ENCODE results near the gene RBFOX2. TPM values are rescaled to one million over a fixed set of nuclear protein-coding genes. Genes with fewer than 3 reads are reported as not detected.
A peak's percentile ranks its signal among the peaks of the same experiment; 100 is the strongest.

RBFOX2 gene
- total RNA-seq, 1 donor from 2014 or later = 200 TPM

DNA sequence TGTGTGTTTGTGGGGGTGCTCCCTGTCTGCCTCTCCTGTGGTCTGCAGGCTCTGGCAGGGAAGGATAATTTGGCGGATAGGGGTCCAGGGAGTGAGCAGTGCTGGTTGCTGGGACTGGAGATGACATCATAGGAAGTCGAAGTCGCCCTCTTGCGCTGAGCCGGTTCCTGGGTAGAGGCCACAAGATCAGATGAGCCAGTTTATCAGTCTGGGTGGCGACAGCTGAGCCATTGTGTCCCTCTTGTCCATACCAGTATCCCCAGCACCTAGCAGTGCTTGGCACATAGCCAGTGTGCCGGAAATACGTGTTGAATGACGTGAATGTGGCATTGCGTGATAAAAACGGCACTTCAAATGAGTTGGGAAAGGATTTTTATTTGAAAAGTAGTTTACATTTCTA, 301.2 kb downstream of the RBFOX2 start:
- peak overlapping the region; percentile 43 to 77 (median 50) for H3K9ac ChIP-seq (ENCODE audit: low read depth in 1 of 3, low read length in 3 of 3)
- H3K36me3 ChIP-seq (ENCODE audit: control insufficient read depth in 3 of 3, insufficient read depth in 3 of 3, low read length in 3 of 3) = no peaks in the 10 kb centered on the region
- H3K27ac ChIP-seq (ENCODE audit: low read depth, low read length) = peak overlapping the region; percentile 13
- no peaks in the 10 kb centered on the region for H3K27me3 ChIP-seq (ENCODE audit: control insufficient read depth in 3 of 3, insufficient read depth in 3 of 3, low read length in 3 of 3)
- peaks cover 0 to 12% (median 0%) of the 10 kb centered on the region in 3 donors for H3K4me1 ChIP-seq (ENCODE audit: control insufficient read depth in 3 of 3, insufficient read depth in 3 of 3, low read length in 3 of 3)
- no peaks in the 10 kb centered on the region for H3K9me3 ChIP-seq (ENCODE audit: control insufficient read depth in 3 of 3, low read length in 3 of 3)
- peak overlapping the region; percentile 61 to 70 (median 68) for H3K4me3 ChIP-seq (ENCODE audit: low read length in 3 of 3)

GRCh38 chr22:35726933-35727332, 301.7 kb downstream of the RBFOX2 start:
- Histone ChIP-seq H3K27ac (ENCODE audit: low read depth, low read length) (peak overlapping the region; percentile 13), H3K9ac (ENCODE audit: low read depth in 1 of 3, low read length in 3 of 3) (peak overlapping the region in 2 of 3 donors; percentile 50 to 77), H3K4me3 (ENCODE audit: low read length in 3 of 3) (peak overlapping the region; percentile 61 to 70 (median 68))

DNA sequence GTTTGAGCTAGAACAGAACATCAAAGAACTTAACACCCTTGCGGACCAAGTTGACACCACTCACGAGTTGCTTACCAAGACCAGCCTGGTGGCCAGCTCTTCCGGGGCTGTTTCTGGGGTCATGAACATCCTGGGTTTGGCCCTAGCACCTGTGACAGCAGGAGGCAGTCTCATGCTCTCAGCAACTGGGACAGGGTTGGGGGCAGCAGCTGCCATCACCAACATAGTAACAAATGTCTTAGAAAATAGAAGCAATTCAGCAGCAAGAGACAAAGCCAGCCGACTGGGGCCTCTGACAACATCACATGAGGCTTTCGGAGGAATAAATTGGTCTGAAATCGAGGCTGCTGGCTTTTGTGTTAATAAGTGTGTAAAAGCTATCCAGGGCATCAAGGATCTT, 302.2 kb downstream of the RBFOX2 start:
- Histone ChIP-seq H3K27me3 (ENCODE audit: control insufficient read depth in 3 of 3, insufficient read depth in 3 of 3, low read length in 3 of 3) (no peaks in the 10 kb centered on the region), H3K4me3 (ENCODE audit: low read length in 3 of 3) (no peak overlapping the region), H3K4me1 (ENCODE audit: control insufficient read depth in 3 of 3, insufficient read depth in 3 of 3, low read length in 3 of 3) (peaks cover 0 to 12% (median 0%) of the 10 kb centered on the region in 3 donors), H3K27ac (ENCODE audit: low read depth, low read length) (no peak overlapping the region), H3K36me3 (ENCODE audit: control insufficient read depth in 3 of 3, insufficient read depth in 3 of 3, low read length in 3 of 3) (no peaks in the 10 kb centered on the region), H3K9me3 (ENCODE audit: control insufficient read depth in 3 of 3, low read length in 3 of 3) (no peaks in the 10 kb centered on the region), H3K9ac (ENCODE audit: low read depth in 1 of 3, low read length in 3 of 3) (no peak overlapping the region)

More at GRCh38 chr22:35726933-35727332, 301.7 kb downstream of the RBFOX2 start:
- H3K4me1 ChIP-seq (ENCODE audit: control insufficient read depth in 3 of 3, insufficient read depth in 3 of 3, low read length in 3 of 3) = peaks cover 0 to 12% (median 0%) of the 10 kb centered on the region in 3 donors
- no peaks in the 10 kb centered on the region for H3K36me3 ChIP-seq (ENCODE audit: control insufficient read depth in 3 of 3, insufficient read depth in 3 of 3, low read length in 3 of 3)
- no peaks in the 10 kb centered on the region for H3K27me3 ChIP-seq (ENCODE audit: control insufficient read depth in 3 of 3, insufficient read depth in 3 of 3, low read length in 3 of 3)
- no peaks in the 10 kb centered on the region for H3K9me3 ChIP-seq (ENCODE audit: control insufficient read depth in 3 of 3, low read length in 3 of 3)

- Histone ChIP-seq H3K9ac (ENCODE audit: low read depth in 1 of 3, low read length in 3 of 3) (no peak overlapping the region), H3K9me3 (ENCODE audit: control insufficient read depth in 3 of 3, low read length in 3 of 3) (no peaks in the 10 kb centered on the region), H3K27ac (ENCODE audit: low read depth, low read length) (no peak overlapping the region), H3K4me1 (ENCODE audit: control insufficient read depth in 3 of 3, insufficient read depth in 3 of 3, low read length in 3 of 3) (peaks cover 0 to 12% (median 0%) of the 10 kb centered on the region in 3 donors), H3K36me3 (ENCODE audit: control insufficient read depth in 3 of 3, insufficient read depth in 3 of 3, low read length in 3 of 3) (no peaks in the 10 kb centered on the region), H3K4me3 (ENCODE audit: low read length in 3 of 3) (no peak overlapping the region), H3K27me3 (ENCODE audit: control insufficient read depth in 3 of 3, insufficient read depth in 3 of 3, low read length in 3 of 3) (no peaks in the 10 kb centered on the region)
Observed at GRCh38 chr22:35725521-35725920, 303.1 kb downstream of the RBFOX2 start.

GRCh38 chr22:35721960-35722359, 306.7 kb downstream of the RBFOX2 start:
- no peak overlapping the region for H3K4me3 ChIP-seq (ENCODE audit: low read length in 3 of 3)
- no peak overlapping the region for H3K27ac ChIP-seq (ENCODE audit: low read depth, low read length)
- H3K9me3 ChIP-seq (ENCODE audit: control insufficient read depth in 3 of 3, low read length in 3 of 3) = no peaks in the 10 kb centered on the region
- no peaks in the 10 kb centered on the region for H3K27me3 ChIP-seq (ENCODE audit: control insufficient read depth in 3 of 3, insufficient read depth in 3 of 3, low read length in 3 of 3)
- H3K36me3 ChIP-seq (ENCODE audit: control insufficient read depth in 3 of 3, insufficient read depth in 3 of 3, low read length in 3 of 3) = no peaks in the 10 kb centered on the region
- H3K4me1 ChIP-seq (ENCODE audit: control insufficient read depth in 3 of 3, insufficient read depth in 3 of 3, low read length in 3 of 3) = peaks cover 0 to 6% (median 0%) of the 10 kb centered on the region in 3 donors
- no peak overlapping the region for H3K9ac ChIP-seq (ENCODE audit: low read depth in 1 of 3, low read length in 3 of 3)

DNA sequence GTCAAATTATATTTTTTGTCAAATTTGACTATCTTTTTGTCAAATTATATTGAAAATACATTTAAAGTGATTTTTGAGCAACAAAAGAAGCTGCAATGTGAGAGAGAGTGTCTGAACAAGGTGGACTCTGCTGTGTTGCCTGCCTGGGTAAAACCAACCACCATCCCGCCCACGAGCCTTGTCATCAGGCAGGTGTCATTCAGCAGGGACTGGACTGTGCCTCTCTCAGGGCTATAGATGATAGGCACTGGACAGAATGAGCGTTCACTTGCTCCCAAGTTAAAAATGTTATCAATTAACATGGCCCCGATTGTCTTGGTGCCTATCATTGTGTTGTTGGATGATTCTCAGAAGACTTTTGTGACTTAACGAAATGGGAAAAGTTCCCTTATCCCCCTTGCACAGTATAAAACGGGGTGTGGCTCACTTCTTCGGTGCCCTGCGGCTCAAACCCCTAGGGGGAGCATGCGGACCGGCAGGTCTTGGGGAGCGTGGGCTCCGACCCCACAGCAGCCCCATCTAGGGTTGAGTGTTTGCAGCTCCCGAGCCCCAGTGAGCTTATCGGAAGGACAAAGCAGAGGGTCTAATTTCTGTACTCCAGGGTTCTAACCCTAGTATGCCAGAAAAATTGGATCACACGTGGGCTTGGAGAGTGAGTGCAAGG, 309.3 kb downstream of the RBFOX2 start:
- H3K9ac ChIP-seq (ENCODE audit: low read depth in 1 of 3, low read length in 3 of 3) = no peak overlapping the region
- no peaks in the 10 kb centered on the region for H3K36me3 ChIP-seq (ENCODE audit: control insufficient read depth in 3 of 3, insufficient read depth in 3 of 3, low read length in 3 of 3)
- no peaks in the 10 kb centered on the region for H3K4me1 ChIP-seq (ENCODE audit: control insufficient read depth in 3 of 3, insufficient read depth in 3 of 3, low read length in 3 of 3)
- no peaks in the 10 kb centered on the region for H3K27me3 ChIP-seq (ENCODE audit: control insufficient read depth in 3 of 3, insufficient read depth in 3 of 3, low read length in 3 of 3)
- no peak overlapping the region for H3K27ac ChIP-seq (ENCODE audit: low read depth, low read length)
- no peak overlapping the region for H3K4me3 ChIP-seq (ENCODE audit: low read length in 3 of 3)
- H3K9me3 ChIP-seq (ENCODE audit: control insufficient read depth in 3 of 3, low read length in 3 of 3) = no peaks in the 10 kb centered on the region

- no peaks in the 10 kb centered on the region for H3K36me3 ChIP-seq (ENCODE audit: control insufficient read depth in 3 of 3, insufficient read depth in 3 of 3, low read length in 3 of 3)
- H3K4me3 ChIP-seq (ENCODE audit: low read length in 3 of 3) = no peak within 1 kb of the TSS
- peaks cover 0 to 3% (median 0%) of the 10 kb centered on the region in 3 donors for H3K9me3 ChIP-seq (ENCODE audit: control insufficient read depth in 3 of 3, low read length in 3 of 3)
- H3K27ac ChIP-seq (ENCODE audit: low read depth, low read length) = no peak within 1 kb of the TSS
- H3K4me1 ChIP-seq (ENCODE audit: control insufficient read depth in 3 of 3, insufficient read depth in 3 of 3, low read length in 3 of 3) = no peaks in the 10 kb centered on the region
- H3K9ac ChIP-seq (ENCODE audit: low read depth in 1 of 3, low read length in 3 of 3) = no peak within 1 kb of the TSS
- H3K27me3 ChIP-seq (ENCODE audit: control insufficient read depth in 3 of 3, insufficient read depth in 3 of 3, low read length in 3 of 3) = no peaks in the 10 kb centered on the region
Observed at GRCh38 chr22:35717572-35717971, 311.1 kb downstream of the RBFOX2 start, which contains the start of gene APOL5. APOL5 (plus strand) TSS chr22:35717872; CDS start chr22:35717872, 0 bp downstream.

- H3K9ac ChIP-seq (ENCODE audit: low read depth in 1 of 3, low read length in 3 of 3) = no peak overlapping the region
- no peaks in the 10 kb centered on the region for H3K4me1 ChIP-seq (ENCODE audit: control insufficient read depth in 3 of 3, insufficient read depth in 3 of 3, low read length in 3 of 3)
- no peak overlapping the region for H3K27ac ChIP-seq (ENCODE audit: low read depth, low read length)
- no peak overlapping the region for H3K4me3 ChIP-seq (ENCODE audit: low read length in 3 of 3)
- no peaks in the 10 kb centered on the region for H3K36me3 ChIP-seq (ENCODE audit: control insufficient read depth in 3 of 3, insufficient read depth in 3 of 3, low read length in 3 of 3)
- peaks cover 0 to 3% (median 0%) of the 10 kb centered on the region in 3 donors for H3K9me3 ChIP-seq (ENCODE audit: control insufficient read depth in 3 of 3, low read length in 3 of 3)
- no peaks in the 10 kb centered on the region for H3K27me3 ChIP-seq (ENCODE audit: control insufficient read depth in 3 of 3, insufficient read depth in 3 of 3, low read length in 3 of 3)
Observed at GRCh38 chr22:35712672-35713071, 316.0 kb downstream of the RBFOX2 start.

DNA sequence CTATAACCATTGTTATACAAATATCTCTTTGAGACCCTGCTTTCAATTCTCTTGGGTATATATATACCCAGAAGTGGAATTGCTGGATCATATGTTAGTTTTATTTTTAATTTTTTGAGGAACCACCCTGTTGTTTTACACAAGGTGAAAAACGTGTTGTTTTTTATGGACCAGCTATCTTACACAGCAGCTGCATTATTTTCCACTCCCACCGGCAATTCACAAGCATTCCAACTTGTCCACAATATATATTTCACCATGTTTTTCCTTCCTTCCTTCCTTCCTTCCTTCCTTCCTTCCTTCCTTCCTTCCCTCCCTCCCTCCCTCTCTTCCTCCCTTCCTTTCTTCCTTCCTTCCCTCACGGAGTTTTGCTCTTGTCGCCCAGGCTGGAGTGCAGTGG, 317.3 kb downstream of the RBFOX2 start:
- Histone ChIP-seq H3K27ac (ENCODE audit: low read depth, low read length) (no peak overlapping the region), H3K36me3 (ENCODE audit: control insufficient read depth in 3 of 3, insufficient read depth in 3 of 3, low read length in 3 of 3) (no peaks in the 10 kb centered on the region), H3K9ac (ENCODE audit: low read depth in 1 of 3, low read length in 3 of 3) (no peak overlapping the region), H3K9me3 (ENCODE audit: control insufficient read depth in 3 of 3, low read length in 3 of 3) (peaks cover 0 to 3% (median 0%) of the 10 kb centered on the region in 3 donors), H3K4me3 (ENCODE audit: low read length in 3 of 3) (no peak overlapping the region), H3K27me3 (ENCODE audit: control insufficient read depth in 3 of 3, insufficient read depth in 3 of 3, low read length in 3 of 3) (no peaks in the 10 kb centered on the region), H3K4me1 (ENCODE audit: control insufficient read depth in 3 of 3, insufficient read depth in 3 of 3, low read length in 3 of 3) (no peaks in the 10 kb centered on the region)

GRCh38 chr22:35708917-35709316, 319.7 kb downstream of the RBFOX2 start:
- Histone ChIP-seq H3K27me3 (ENCODE audit: control insufficient read depth in 3 of 3, insufficient read depth in 3 of 3, low read length in 3 of 3) (no peaks in the 10 kb centered on the region), H3K9ac (ENCODE audit: low read depth in 1 of 3, low read length in 3 of 3) (no peak overlapping the region), H3K36me3 (ENCODE audit: control insufficient read depth in 3 of 3, insufficient read depth in 3 of 3, low read length in 3 of 3) (no peaks in the 10 kb centered on the region), H3K4me1 (ENCODE audit: control insufficient read depth in 3 of 3, insufficient read depth in 3 of 3, low read length in 3 of 3) (no peaks in the 10 kb centered on the region), H3K4me3 (ENCODE audit: low read length in 3 of 3) (no peak overlapping the region), H3K27ac (ENCODE audit: low read depth, low read length) (no peak overlapping the region), H3K9me3 (ENCODE audit: control insufficient read depth in 3 of 3, low read length in 3 of 3) (peaks cover 0 to 3% (median 0%) of the 10 kb centered on the region in 3 donors)
